Mesendoderm (in vitro differentiated cells): ENCODE measurements around the gene ZIC5.
A peak's percentile ranks its signal among the peaks of the same experiment; 100 is the strongest.

Experiments used
- DNase-seq: peaks from one replicate; pipeline ENCODE4 v3.0.0; 2013
- H2AK5ac ChIP-seq: 2 replicates; pipeline ENCODE4 v1.6.1; 2013; ENCODE audit warnings: low read length, inconsistent platforms
- H2BK120ac ChIP-seq: 2 replicates; pipeline ENCODE4 v1.6.1; 2013; ENCODE audit warnings: low read depth, mild to moderate bottlenecking, low read length, moderate library complexity, mixed read lengths
- H2BK15ac ChIP-seq: replicated peaks from 2 replicates; pipeline ENCODE4 v1.6.1; 2013; ENCODE audit warnings: low read depth, mild to moderate bottlenecking, moderate library complexity
- H2BK5ac ChIP-seq: 2 replicates; pipeline ENCODE4 v1.6.1; 2013; ENCODE audit warnings: low read length, inconsistent platforms
- H3K18ac ChIP-seq: 2 replicates; pipeline ENCODE4 v1.6.1; 2013; ENCODE audit warnings: mild to moderate bottlenecking, low read length, mixed read lengths
- H3K23ac ChIP-seq: one replicate; pipeline ENCODE4 v1.6.1; 2013; ENCODE audit warnings: low read length
- H3K27ac ChIP-seq: 2 replicates; pipeline ENCODE4 v1.5.1; 2013; ENCODE audit warnings: low read depth, mild to moderate bottlenecking, inconsistent platforms, low read length, moderate library complexity
- H3K27me3 ChIP-seq: 2 replicates; pipeline ENCODE4 v1.6.1; 2013; ENCODE audit warnings: low read length, control low read depth, mild to moderate bottlenecking, inconsistent platforms; ENCODE audit not compliant: insufficient read depth, poor library complexity
- H3K36me3 ChIP-seq: 2 replicates; pipeline ENCODE4 v1.6.1; 2013; ENCODE audit warnings: low read length, inconsistent platforms; ENCODE audit not compliant: control insufficient read depth, insufficient read depth
- H3K4ac ChIP-seq: one replicate; pipeline ENCODE4 v1.6.1; 2013; ENCODE audit warnings: low read depth, mild to moderate bottlenecking, low read length, moderate library complexity
- H3K4me1 ChIP-seq: 2 replicates; pipeline ENCODE4 v1.6.1; 2013; ENCODE audit warnings: low read depth, low read length, inconsistent platforms; ENCODE audit not compliant: control insufficient read depth
- H3K4me2 ChIP-seq: 2 replicates; pipeline ENCODE4 v1.6.1; 2013; ENCODE audit warnings: low read length
- H3K4me3 ChIP-seq: 2 replicates; pipeline ENCODE4 v1.5.1; 2013; ENCODE audit warnings: mild to moderate bottlenecking, low read length
- H3K56ac ChIP-seq: one replicate; pipeline ENCODE4 v1.6.1; 2013; ENCODE audit warnings: low read length
- H3K79me1 ChIP-seq: 2 replicates; pipeline ENCODE4 v1.6.1; 2013; ENCODE audit warnings: low read length, inconsistent platforms
- H3K79me2 ChIP-seq: 2 replicates; pipeline ENCODE4 v1.6.1; 2013; ENCODE audit warnings: mild to moderate bottlenecking, low read length; ENCODE audit not compliant: control insufficient read depth, insufficient read depth
- H3K9ac ChIP-seq: 2 replicates; pipeline ENCODE4 v1.6.1; 2013; ENCODE audit warnings: low read length, inconsistent platforms
- H4K5ac ChIP-seq: one replicate; pipeline ENCODE4 v1.6.1; 2013; ENCODE audit warnings: low read length
- H4K8ac ChIP-seq: one replicate; pipeline ENCODE4 v1.6.1; 2013; ENCODE audit warnings: low read depth, mild to moderate bottlenecking, control low read depth, low read length, moderate library complexity
- WGBS: extraction: QIAGEN DNeasy Blood & Tissue Kit; methylation state at CpG from one replicate; pipeline ENCODE4 v1.1.7; 2013; ENCODE audit warnings: low lambda C conversion rate, missing lambda C conversion rate; ENCODE audit not compliant: insufficient coverage; ENCODE audit errors: extremely low coverage; 5-methylcytosine and 5-hydroxymethylcytosine counted together

Gene ZIC5

DNA sequence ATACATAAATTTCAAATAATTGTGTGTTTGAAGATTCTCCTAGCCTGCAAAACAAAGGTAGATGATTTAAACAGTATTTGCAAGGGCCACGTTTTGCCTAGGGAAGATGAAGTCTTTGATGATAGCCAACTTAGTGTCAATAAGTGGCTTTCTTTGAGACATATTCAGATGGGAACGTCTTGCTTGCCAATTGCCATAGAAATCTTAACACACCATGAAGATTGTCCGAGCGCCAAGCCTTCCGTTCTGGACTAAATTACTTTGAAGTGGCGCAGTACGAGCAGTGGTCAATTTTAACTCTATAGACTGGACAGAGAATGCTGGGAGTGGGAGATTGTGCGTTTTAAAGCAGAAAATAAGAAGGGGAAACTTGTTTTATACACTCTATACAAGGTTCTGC is 9.9 kb downstream of the ZIC5 start:
- H3K4me1 ChIP-seq: peaks cover 6% of the 10 kb centered on the region
- H3K79me2 ChIP-seq: peaks cover 11% of the 10 kb centered on the region
- no peak overlapping the region for H2BK120ac ChIP-seq
- H3K23ac ChIP-seq: no peak overlapping the region
- no peak overlapping the region for H4K5ac ChIP-seq
- no peaks in the 10 kb centered on the region for H3K79me1 ChIP-seq
- H3K56ac ChIP-seq: no peak overlapping the region
- H3K4me2 ChIP-seq: no peak overlapping the region
- H2AK5ac ChIP-seq: no peak overlapping the region
- no peak overlapping the region for H3K27ac ChIP-seq
- H2BK5ac ChIP-seq: no peak overlapping the region
- no peak overlapping the region for H4K8ac ChIP-seq
- H3K4me3 ChIP-seq: no peak overlapping the region
- no peak overlapping the region for H3K4ac ChIP-seq
- WGBS: no CpG with 5 or more reads among the region's 8 CpGs
- peaks cover 4% of the 10 kb centered on the region for H3K36me3 ChIP-seq
- no peak for DNase-seq
- H2BK15ac ChIP-seq: no peak overlapping the region
- no peaks in the 10 kb centered on the region for H3K27me3 ChIP-seq
- H3K9ac ChIP-seq: no peak overlapping the region
- H3K18ac ChIP-seq: no peak overlapping the region

DNA sequence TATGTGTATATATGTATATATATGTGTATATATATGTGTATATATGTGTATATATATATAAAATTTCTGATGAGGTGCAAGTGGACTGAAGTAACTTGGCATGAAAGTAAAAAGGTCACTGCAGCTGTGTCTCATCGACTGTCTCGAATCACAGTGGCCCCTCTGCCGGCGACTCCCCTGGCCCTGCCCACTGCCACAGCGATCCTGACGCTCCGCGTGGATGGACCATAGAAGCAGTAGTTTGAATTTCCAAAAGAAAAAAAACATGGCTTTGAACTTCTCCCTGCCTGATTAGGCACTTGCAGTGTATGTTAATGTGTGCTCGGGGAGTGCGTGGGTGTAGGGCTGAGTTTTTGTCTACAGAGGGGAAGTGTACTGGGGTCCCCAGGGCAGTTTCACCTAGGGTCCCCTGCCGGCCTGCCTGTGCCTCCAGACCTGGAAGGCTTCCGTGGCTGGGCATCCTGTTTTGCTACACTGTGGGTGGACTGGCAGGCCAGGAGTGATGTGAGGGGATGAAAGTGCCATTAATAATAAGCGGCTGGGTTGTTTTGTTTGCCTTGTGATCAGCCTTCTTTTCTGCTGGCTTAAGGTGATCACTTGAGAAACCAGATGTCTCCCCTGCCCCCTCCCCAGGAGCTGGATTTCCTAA is 10.8 kb downstream of the ZIC5 start:
- no peak overlapping the region for H3K4me3 ChIP-seq
- DNase-seq: no peak
- H3K79me1 ChIP-seq: no peaks in the 10 kb centered on the region

DNA sequence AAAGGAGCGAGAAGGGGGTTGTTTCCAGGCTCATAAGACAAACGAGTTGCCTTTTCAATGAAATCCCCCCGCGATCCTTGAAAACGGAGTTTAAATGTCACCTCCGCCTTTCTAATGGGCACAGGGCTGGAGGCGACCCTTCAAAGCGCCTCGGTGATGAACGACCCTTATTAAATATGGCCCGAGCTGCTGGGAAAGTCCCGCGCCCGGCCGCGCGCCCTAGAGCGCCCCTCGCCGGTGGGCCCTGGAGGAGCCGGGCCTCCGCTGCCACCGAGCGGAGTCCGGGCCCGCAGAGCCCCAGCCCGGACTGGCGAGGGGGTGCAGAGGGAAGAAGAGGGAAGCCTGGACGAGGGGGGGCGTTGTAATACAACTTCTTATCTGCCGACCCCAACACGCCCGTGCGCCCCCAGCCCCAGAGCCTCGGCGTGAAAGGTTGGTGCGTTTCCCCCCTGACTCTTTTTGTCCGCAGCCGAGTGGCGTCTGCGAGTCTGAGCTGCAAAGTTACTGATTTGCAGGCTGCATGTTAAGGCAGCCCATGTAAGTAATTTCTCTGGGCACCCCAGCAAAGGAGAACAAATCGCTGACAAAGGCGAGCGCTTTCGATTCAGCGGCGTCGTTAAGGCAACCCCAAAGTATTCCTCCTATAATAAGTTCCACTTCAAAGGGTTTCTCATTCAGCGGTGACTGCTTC is 11.9 kb downstream of the ZIC5 start:
- no peak overlapping the region for H3K23ac ChIP-seq
- H2BK5ac ChIP-seq: no peak overlapping the region
- peak overlapping the region; percentile 67 for H3K9ac ChIP-seq
- H3K4me2 ChIP-seq: peak overlapping the region; percentile 94
- no peak overlapping the region for H4K8ac ChIP-seq
- H3K4me1 ChIP-seq: peaks cover 7% of the 10 kb centered on the region
- H4K5ac ChIP-seq: no peak overlapping the region
- peak overlapping the region; percentile 8 for H3K4me3 ChIP-seq
- no peaks in the 10 kb centered on the region for H3K79me2 ChIP-seq
- H3K27ac ChIP-seq: no peak overlapping the region
- no peaks in the 10 kb centered on the region for H3K79me1 ChIP-seq
- no peak overlapping the region for H3K18ac ChIP-seq
- peak overlapping the region; percentile 83 for H3K56ac ChIP-seq
- no CpG with 5 or more reads among the region's 49 CpGs for WGBS
- no peak overlapping the region for H2BK15ac ChIP-seq
- no peaks in the 10 kb centered on the region for H3K27me3 ChIP-seq
- H3K4ac ChIP-seq: no peak overlapping the region
- no peak overlapping the region for H2BK120ac ChIP-seq
- peaks cover 2% of the 10 kb centered on the region for H3K36me3 ChIP-seq
- DNase-seq: peak; percentile 26
- no peak overlapping the region for H2AK5ac ChIP-seq

More for the DNA sequence above, 10.8 kb downstream of the ZIC5 start:
- Histone ChIP-seq H2BK120ac (no peak overlapping the region), H2BK15ac (no peak overlapping the region), H3K36me3 (peaks cover 4% of the 10 kb centered on the region), H3K27ac (no peak overlapping the region), H3K18ac (no peak overlapping the region), H4K8ac (no peak overlapping the region), H3K4me2 (peak overlapping the region; percentile 8), H3K27me3 (no peaks in the 10 kb centered on the region), H3K4ac (no peak overlapping the region), H3K9ac (peak overlapping the region; percentile 39), H3K4me1 (peaks cover 7% of the 10 kb centered on the region), H3K56ac (no peak overlapping the region), H2AK5ac (no peak overlapping the region), H4K5ac (no peak overlapping the region), H3K23ac (peak overlapping the region; percentile 33), H2BK5ac (no peak overlapping the region), H3K79me2 (peaks cover 4% of the 10 kb centered on the region)
- WGBS: no CpG with 5 or more reads among the region's 13 CpGs

DNA sequence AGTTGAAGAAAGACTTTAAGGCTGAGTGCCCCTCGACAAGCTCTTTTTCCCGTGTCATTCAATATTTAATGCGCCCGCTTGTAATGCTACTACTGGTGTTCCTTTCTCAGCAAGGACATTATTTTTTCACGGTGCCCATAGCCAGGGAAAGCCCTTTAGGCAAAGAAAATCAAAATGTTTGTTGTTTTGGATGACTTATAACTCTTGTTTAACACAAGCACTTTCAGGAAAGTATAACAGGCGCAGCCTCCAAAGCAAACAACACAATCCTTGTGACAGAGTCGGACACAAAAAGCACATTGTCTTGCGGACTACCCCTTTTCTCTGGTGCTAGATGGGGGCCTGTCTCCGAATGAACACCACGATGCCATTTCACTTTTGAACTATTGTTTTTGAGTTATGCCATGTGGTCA is 12.4 kb downstream of the ZIC5 start:
- Histone ChIP-seq H3K27me3 (no peaks in the 10 kb centered on the region), H3K18ac (no peak overlapping the region), H2BK15ac (no peak overlapping the region), H3K36me3 (peaks cover under 1% of the 10 kb centered on the region), H3K79me2 (no peaks in the 10 kb centered on the region), H3K27ac (no peak overlapping the region), H2AK5ac (no peak overlapping the region), H4K8ac (no peak overlapping the region), H3K56ac (peak overlapping the region; percentile 83), H3K4me1 (peaks cover 7% of the 10 kb centered on the region), H2BK5ac (no peak overlapping the region), H4K5ac (no peak overlapping the region), H3K4me2 (peak overlapping the region; percentile 94), H3K4ac (no peak overlapping the region), H3K23ac (no peak overlapping the region), H3K79me1 (no peaks in the 10 kb centered on the region), H3K9ac (peak overlapping the region; percentile 67), H2BK120ac (no peak overlapping the region), H3K4me3 (peak overlapping the region; percentile 27)
- no CpG with 5 or more reads among the region's 10 CpGs for WGBS
- no peak for DNase-seq

DNA sequence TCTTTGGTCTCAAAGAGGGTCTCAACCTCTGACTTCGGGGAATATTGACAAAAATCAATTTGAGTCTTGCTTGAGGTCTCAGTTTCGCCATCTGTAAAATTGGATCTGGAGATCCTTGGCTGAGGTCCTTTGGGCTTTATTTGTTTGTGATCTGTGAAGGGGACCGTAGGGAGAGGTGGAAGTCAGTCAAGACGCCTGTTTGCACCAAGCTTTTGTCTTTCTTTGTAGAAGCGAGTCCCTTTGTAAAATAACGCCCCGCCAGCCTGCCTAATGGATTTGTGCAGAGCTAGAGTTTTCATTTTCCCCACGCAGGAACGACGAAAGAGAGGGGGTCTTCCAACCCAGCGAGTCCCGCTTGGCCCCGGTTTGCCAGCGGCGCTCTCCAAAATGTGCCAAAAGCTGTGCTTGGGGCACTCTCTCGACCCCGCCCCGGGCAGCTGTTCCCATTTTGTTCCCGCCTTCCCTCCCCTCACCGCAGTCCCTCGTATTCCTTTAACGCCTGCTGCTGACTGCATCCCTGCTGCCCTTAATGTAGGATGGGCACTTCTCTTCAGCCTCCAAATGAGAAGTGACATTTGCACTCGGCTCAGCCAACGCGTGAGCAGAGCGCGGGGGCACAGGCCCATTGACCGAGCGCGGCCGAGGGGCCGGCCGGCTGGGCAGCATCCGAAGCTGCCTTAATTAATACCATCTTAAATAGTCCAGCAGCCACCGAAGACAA is 13.0 kb downstream of the ZIC5 start:
- H2BK15ac ChIP-seq: no peak overlapping the region
- no peaks in the 10 kb centered on the region for H3K79me2 ChIP-seq
- H3K79me1 ChIP-seq: no peaks in the 10 kb centered on the region
- peak overlapping the region; percentile 33 for H3K4me3 ChIP-seq
- peak; percentile 75 for DNase-seq
- H2AK5ac ChIP-seq: no peak overlapping the region
- H3K23ac ChIP-seq: peak overlapping the region; percentile 83
- H3K27ac ChIP-seq: no peak overlapping the region
- WGBS: no CpG with 5 or more reads among the region's 35 CpGs
- no peak overlapping the region for H4K5ac ChIP-seq
- peak overlapping the region; percentile 55 for H3K18ac ChIP-seq
- H3K4me2 ChIP-seq: peak overlapping the region; percentile 94
- no peak overlapping the region for H4K8ac ChIP-seq
- H2BK5ac ChIP-seq: no peak overlapping the region
- H3K27me3 ChIP-seq: no peaks in the 10 kb centered on the region
- peaks cover 7% of the 10 kb centered on the region for H3K4me1 ChIP-seq
- H3K9ac ChIP-seq: peak overlapping the region; percentile 67
- H3K4ac ChIP-seq: no peak overlapping the region
- peak overlapping the region; percentile 83 for H3K56ac ChIP-seq
- no peaks in the 10 kb centered on the region for H3K36me3 ChIP-seq
- H2BK120ac ChIP-seq: no peak overlapping the region
